OCI-LY7 (cell line): Measurements from ENCODE around the gene SASH1.

Experiments
- EZH2phosphoT487 ChIP-seq: fragments of 200-600 bp; sonication (generic); IDR thresholded peaks from 2 replicates; pipeline ENCODE4 v1.6.1; 2018; ENCODE audit warnings: low read depth, borderline replicate concordance, mild to moderate bottlenecking, mixed run types, antibody characterized with exemption, low read length, moderate library complexity, mixed read lengths
- TF ChIP-seq, protein P1 (sequence below): fragments of 200-600 bp; sonication (generic); conservative IDR thresholded peaks from 2 replicates; pipeline ENCODE4 v1.5.1; 2014; ENCODE audit warnings: mild to moderate bottlenecking, antibody characterized with exemption, low read length, moderate library complexity, mixed read lengths

DNA sequence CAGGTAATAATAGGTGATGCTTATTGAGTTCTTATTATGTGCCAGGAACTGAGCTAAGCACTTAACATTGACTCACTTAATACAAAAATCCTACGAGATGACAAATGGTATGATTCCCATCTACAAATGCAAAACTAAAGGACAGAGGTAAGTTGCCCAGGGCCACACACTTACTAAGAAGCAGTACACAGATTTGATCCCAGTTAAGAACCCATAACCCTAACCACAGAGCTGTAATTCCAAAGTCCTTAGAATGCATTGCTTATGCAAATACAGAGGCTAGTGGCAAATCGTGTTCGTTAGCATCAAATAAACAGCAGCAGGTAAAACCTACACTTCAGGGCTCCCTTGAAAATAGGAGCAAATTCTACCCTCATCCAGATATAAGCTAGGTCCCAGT, 104.0 kb downstream of the SASH1 start:
- TF ChIP-seq, protein P1, sequence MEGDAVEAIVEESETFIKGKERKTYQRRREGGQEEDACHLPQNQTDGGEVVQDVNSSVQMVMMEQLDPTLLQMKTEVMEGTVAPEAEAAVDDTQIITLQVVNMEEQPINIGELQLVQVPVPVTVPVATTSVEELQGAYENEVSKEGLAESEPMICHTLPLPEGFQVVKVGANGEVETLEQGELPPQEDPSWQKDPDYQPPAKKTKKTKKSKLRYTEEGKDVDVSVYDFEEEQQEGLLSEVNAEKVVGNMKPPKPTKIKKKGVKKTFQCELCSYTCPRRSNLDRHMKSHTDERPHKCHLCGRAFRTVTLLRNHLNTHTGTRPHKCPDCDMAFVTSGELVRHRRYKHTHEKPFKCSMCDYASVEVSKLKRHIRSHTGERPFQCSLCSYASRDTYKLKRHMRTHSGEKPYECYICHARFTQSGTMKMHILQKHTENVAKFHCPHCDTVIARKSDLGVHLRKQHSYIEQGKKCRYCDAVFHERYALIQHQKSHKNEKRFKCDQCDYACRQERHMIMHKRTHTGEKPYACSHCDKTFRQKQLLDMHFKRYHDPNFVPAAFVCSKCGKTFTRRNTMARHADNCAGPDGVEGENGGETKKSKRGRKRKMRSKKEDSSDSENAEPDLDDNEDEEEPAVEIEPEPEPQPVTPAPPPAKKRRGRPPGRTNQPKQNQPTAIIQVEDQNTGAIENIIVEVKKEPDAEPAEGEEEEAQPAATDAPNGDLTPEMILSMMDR: no peak
- no peak for TF ChIP-seq EZH2phosphoT487
